Smooth muscle cell (in vitro differentiated cells): Measurements from ENCODE around the gene GPX4. TPM values are rescaled to one million over a fixed set of nuclear protein-coding genes. Genes with fewer than 3 reads are reported as not detected.

Source experiments
- DNase-seq: peaks from one replicate; lab custom pipeline; 2025; ENCODE audit not compliant: unreplicated experiment; lab: John Stamatoyannopoulos, UW
- H2AFZ ChIP-seq: fragments of 200-600 bp; sonication (generic); 2 replicates; pipeline ENCODE4 v1.6.0; 2016; ENCODE audit warnings: antibody characterized with exemption, low read depth, mild to moderate bottlenecking
- H3F3A ChIP-seq: fragments of 200-600 bp; sonication (generic); 2 replicates; pipeline ENCODE4 v1.6.0; 2017; ENCODE audit warnings: antibody characterized with exemption, low read depth
- H3K27ac ChIP-seq: fragments of 200-600 bp; sonication (generic); 2 replicates; pipeline ENCODE4 v1.5.1; 2016; ENCODE audit warnings: low read depth, mild to moderate bottlenecking
- H3K27me3 ChIP-seq: fragments of 200-600 bp; sonication (generic); 2 replicates; pipeline ENCODE4 v1.6.1; 2016; ENCODE audit warnings: low read depth, mild to moderate bottlenecking
- H3K36me3 ChIP-seq: fragments of 200-600 bp; sonication (generic); 2 replicates; pipeline ENCODE4 v1.5.1; 2016; ENCODE audit warnings: low read depth
- H3K4me1 ChIP-seq: fragments of 200-600 bp; sonication (generic); 2 replicates; pipeline ENCODE4 v1.5.1; 2016; ENCODE audit warnings: low read depth
- H3K4me2 ChIP-seq: fragments of 200-600 bp; sonication (generic); 2 replicates; pipeline ENCODE4 v1.6.0; 2016; ENCODE audit warnings: mild to moderate bottlenecking
- H3K4me3 ChIP-seq: fragments of 200-600 bp; sonication (generic); 2 replicates; pipeline ENCODE4 v1.5.1; 2016; ENCODE audit warnings: mild to moderate bottlenecking
- H3K79me2 ChIP-seq: fragments of 200-600 bp; sonication (generic); 2 replicates; pipeline ENCODE4 v1.6.0; 2016; ENCODE audit warnings: low read depth, mild to moderate bottlenecking
- H3K9ac ChIP-seq: fragments of 200-600 bp; sonication (generic); 2 replicates; pipeline ENCODE4 v1.6.0; 2016; ENCODE audit warnings: low read depth
- H3K9me3 ChIP-seq: fragments of 200-600 bp; sonication (generic); replicated peaks from 2 replicates; pipeline ENCODE4 v1.5.1; 2016; ENCODE audit warnings: low read depth
- H4K20me1 ChIP-seq: fragments of 200-600 bp; sonication (generic); 2 replicates; pipeline ENCODE4 v1.6.0; 2016; ENCODE audit warnings: low read depth
- CTCF ChIP-seq: fragments of 200-600 bp; sonication (generic); IDR thresholded peaks from 2 replicates; pipeline ENCODE4 v1.5.1; 2017; ENCODE audit warnings: borderline replicate concordance, mild to moderate bottlenecking, antibody characterized with exemption; ENCODE audit not compliant: insufficient read depth, poor library complexity, severe bottlenecking
- WGBS: methylation state at CpG from one replicate; pipeline ENCODE4 v1.1.7; 2016; ENCODE audit warnings: low lambda C conversion rate; 5-methylcytosine and 5-hydroxymethylcytosine counted together
- polyA plus RNA-seq: library from polyadenylated mRNA; unstranded; fragments of >200 nt; fragmentation: Nextera tagmentation; extraction: Ambion mirVana; gene quantifications from 2 replicates; pipeline ENCODE4 v1.2.1, GENCODE V29; 2016
- total RNA-seq: library from RNA; depleted of rRNA; stranded (reverse); fragments of >200 nt; gene quantifications from 2 replicates; pipeline ENCODE4 v1.2.3, GENCODE V29; 2014

Gene GPX4
- total and polyA plus RNA-seq, 2 experiments from 2014 or later: 325 to 450 TPM

DNA sequence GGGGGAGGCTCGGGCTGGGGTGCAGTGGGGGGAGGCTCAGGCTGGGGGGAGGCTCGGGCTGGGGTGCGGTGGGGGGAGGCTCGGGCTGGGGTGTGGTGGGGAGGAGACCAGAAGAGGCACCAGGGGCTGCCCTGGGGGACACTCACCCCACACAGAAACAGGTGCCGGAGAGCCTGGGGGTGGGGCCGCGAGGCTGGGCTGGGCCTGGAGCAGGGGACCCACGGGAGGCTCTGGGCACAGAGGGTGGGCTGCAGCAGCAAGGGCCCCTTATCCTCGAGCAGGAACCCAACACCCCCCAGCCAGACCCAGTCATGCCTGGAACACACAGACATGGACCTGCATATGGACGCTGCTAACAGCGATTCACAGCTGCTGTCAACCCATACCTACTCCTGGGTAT, 34.3 kb downstream of the GPX4 start:
- H3K4me2 ChIP-seq: no peak overlapping the region
- no peaks in the 10 kb centered on the region for H3K27me3 ChIP-seq
- WGBS: 95% methylated on average over 4 of the region's 11 CpGs
- H3K79me2 ChIP-seq: peaks cover 3% of the 10 kb centered on the region
- no peak overlapping the region for H3K27ac ChIP-seq
- no peak overlapping the region for H2AFZ ChIP-seq
- H4K20me1 ChIP-seq: peaks cover 5% of the 10 kb centered on the region
- H3K4me3 ChIP-seq: no peak overlapping the region
- TF ChIP-seq CTCF: no peak
- no peak overlapping the region for H3K9ac ChIP-seq
- no peaks in the 10 kb centered on the region for H3F3A ChIP-seq
- peaks cover under 1% of the 10 kb centered on the region for H3K4me1 ChIP-seq
- H3K9me3 ChIP-seq: no peaks in the 10 kb centered on the region
- H3K36me3 ChIP-seq: no peaks in the 10 kb centered on the region
- DNase-seq: no peak

DNA sequence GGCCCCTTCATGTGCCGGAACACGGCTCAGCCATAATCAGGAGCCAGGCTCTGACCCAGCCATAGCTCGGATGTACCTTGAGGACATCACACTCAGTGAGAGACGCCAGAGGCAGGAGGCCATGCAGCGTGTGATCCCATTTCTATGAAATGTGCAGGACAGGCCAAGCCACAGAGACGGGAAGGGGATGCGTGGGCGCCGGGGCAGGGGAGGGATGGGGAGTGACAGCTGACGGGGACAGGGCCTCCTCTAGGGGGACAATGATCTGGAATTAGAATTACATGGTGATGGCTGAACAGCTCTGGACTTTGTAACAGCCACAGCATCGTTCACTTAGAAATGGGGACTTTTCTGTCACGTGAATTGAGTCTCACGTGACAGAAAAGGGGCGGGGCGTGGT, 35.3 kb downstream of the GPX4 start:
- H3K79me2 ChIP-seq: peaks cover 3% of the 10 kb centered on the region
- no peaks in the 10 kb centered on the region for H3F3A ChIP-seq
- H3K27ac ChIP-seq: no peak overlapping the region
- no peaks in the 10 kb centered on the region for H3K36me3 ChIP-seq
- no peaks in the 10 kb centered on the region for H3K4me1 ChIP-seq
- no peak for DNase-seq
- no peaks in the 10 kb centered on the region for H3K9me3 ChIP-seq
- no peak overlapping the region for H3K4me3 ChIP-seq
- peaks cover 5% of the 10 kb centered on the region for H4K20me1 ChIP-seq
- H2AFZ ChIP-seq: no peak overlapping the region
- no peaks in the 10 kb centered on the region for H3K27me3 ChIP-seq
- WGBS: 91% methylated on average over 15 of the region's 15 CpGs
- TF ChIP-seq CTCF: no peak
- no peak overlapping the region for H3K9ac ChIP-seq
- H3K4me2 ChIP-seq: no peak overlapping the region

DNA sequence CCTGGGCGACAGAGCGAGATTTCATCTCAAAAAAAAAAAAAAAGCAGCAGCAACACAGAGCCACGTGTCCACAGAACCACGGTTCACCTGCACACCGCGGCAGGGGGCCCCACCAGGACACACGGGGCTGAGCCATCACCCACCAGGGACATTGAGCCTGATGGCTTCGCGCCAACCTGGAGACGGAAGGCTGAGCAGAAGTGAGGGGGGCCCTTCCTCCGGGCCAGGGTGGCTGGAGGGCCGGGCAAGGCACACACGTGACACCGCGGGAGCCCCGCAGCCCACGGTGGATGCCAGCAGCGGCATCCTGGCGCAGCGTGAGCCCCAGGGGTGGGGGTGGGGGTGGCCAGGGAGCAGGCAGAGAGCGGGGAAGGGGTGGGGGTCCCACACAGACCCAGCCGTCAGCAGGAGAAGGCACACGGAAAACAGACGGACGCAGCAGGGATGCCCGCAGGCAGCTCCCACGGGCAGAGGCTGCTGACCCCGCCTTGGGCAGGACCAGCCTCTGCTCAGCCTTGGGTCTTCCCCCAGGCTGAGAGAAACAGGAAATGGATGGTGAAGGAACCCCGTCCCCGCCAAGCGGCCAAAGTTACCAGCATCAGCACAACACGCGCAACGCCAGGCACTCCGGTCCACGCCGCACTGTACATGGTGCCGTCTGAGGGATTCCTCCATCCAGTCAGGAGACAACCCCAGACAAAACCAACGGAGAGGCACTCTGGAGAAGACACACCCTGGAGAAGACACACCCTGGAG, 36.7 kb downstream of the GPX4 start:
- TF ChIP-seq CTCF: no peak
- H3K9ac ChIP-seq: no peak overlapping the region
- no peaks in the 10 kb centered on the region for H3K9me3 ChIP-seq
- no peak overlapping the region for H2AFZ ChIP-seq
- H3K4me1 ChIP-seq: no peaks in the 10 kb centered on the region
- no peak for DNase-seq
- WGBS: 92% methylated on average over 30 of the region's 39 CpGs
- H3K27me3 ChIP-seq: no peaks in the 10 kb centered on the region
- H3K79me2 ChIP-seq: peaks cover 3% of the 10 kb centered on the region
- H3K4me3 ChIP-seq: no peak overlapping the region
- no peak overlapping the region for H3K4me2 ChIP-seq
- H4K20me1 ChIP-seq: peaks cover 5% of the 10 kb centered on the region
- no peaks in the 10 kb centered on the region for H3K36me3 ChIP-seq
- no peak overlapping the region for H3K27ac ChIP-seq
- H3F3A ChIP-seq: no peaks in the 10 kb centered on the region

DNA sequence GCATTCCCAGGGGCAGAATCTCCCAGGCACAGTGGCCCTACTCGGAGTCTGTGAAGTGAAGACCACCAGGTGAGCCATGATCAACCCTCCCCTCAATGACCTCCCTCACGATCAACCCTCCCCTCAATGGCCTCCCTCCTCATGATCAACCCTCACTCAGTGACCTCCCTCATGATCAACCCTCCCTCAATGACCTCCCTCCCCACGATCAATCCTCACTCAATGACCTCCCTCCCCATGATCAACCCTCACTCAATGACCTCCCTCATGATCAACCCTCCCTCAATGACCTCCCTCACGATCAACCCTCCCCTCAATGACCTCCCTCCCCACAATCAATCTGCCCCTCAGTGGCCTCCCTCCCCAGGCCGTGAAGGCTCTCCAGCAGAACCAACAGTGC, 38.1 kb downstream of the GPX4 start:
- no peaks in the 10 kb centered on the region for H3K4me1 ChIP-seq
- no peak overlapping the region for H3K9ac ChIP-seq
- peaks cover 3% of the 10 kb centered on the region for H3K79me2 ChIP-seq
- H3K9me3 ChIP-seq: no peaks in the 10 kb centered on the region
- H3K27me3 ChIP-seq: no peaks in the 10 kb centered on the region
- no peak for TF ChIP-seq CTCF
- no peak overlapping the region for H3K4me3 ChIP-seq
- H3K27ac ChIP-seq: no peak overlapping the region
- no peaks in the 10 kb centered on the region for H3F3A ChIP-seq
- 84% methylated on average over 5 of the region's 5 CpGs for WGBS
- H3K4me2 ChIP-seq: no peak overlapping the region
- peaks cover under 1% of the 10 kb centered on the region for H4K20me1 ChIP-seq
- H2AFZ ChIP-seq: no peak overlapping the region
- DNase-seq: no peak
- H3K36me3 ChIP-seq: no peaks in the 10 kb centered on the region
